KOPT-K1 (cell line): ENCODE data around the gene SNTN.

ENCODE experiments used
- H3K27ac ChIP-seq: fragments of 200-600 bp; sonication (generic); 2 replicates; pipeline ENCODE4 v1.5.1; 2016; ENCODE audit warnings: antibody characterized with exemption, mild to moderate bottlenecking, low read depth, low read length; ENCODE audit not compliant: poor library complexity, severe bottlenecking
- H3K36me3 ChIP-seq: fragments of 200-600 bp; sonication (generic); 2 replicates; pipeline ENCODE4 v1.5.1; 2017; ENCODE audit warnings: antibody characterized with exemption, mild to moderate bottlenecking, low read length, moderate library complexity; ENCODE audit not compliant: insufficient read depth
- H3K9me3 ChIP-seq: fragments of 200-600 bp; sonication (generic); 2 replicates; pipeline ENCODE4 v1.5.1; 2017; ENCODE audit warnings: antibody characterized with exemption, low read length, mild to moderate bottlenecking; ENCODE audit not compliant: insufficient read depth, poor library complexity, severe bottlenecking

SNTN gene

DNA sequence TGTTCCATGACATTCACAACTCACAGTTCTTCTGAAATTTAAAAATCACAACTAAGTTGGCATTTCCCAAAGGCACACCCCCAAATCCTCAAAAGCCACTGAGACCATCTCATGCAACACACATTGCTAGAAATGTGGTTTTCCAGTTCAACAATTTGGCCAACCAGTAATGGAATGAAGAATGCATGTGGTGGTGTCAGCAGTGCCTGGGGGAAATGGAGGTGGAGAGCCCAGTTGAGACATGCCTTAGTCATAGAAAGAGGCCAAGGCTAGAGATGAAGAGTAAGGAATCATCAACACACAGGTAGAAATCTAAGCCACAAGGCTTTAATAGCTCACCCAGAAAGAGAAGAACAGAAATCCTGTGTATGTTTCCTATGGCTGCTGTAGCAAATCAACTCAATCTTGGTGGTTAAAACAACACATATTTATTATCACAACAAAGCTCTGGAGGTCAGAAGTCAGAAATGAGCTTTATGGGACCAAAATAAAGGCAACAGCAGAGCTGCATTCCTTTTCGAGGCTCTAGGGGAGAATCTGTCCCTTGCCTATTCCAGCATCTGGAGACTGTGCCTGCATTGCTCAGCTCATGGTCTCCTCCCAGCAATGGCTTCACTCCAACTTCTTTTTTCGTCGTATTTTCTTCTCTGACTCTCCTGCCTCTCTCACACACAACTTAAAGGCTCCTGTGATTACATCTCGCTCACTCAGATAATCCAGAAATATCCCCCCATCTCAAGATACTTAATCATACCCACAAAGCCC, 54.0 kb downstream of the SNTN start:
- Histone ChIP-seq H3K27ac (no peak overlapping the region), H3K36me3 (no peaks in the 10 kb centered on the region), H3K9me3 (no peaks in the 10 kb centered on the region)

DNA sequence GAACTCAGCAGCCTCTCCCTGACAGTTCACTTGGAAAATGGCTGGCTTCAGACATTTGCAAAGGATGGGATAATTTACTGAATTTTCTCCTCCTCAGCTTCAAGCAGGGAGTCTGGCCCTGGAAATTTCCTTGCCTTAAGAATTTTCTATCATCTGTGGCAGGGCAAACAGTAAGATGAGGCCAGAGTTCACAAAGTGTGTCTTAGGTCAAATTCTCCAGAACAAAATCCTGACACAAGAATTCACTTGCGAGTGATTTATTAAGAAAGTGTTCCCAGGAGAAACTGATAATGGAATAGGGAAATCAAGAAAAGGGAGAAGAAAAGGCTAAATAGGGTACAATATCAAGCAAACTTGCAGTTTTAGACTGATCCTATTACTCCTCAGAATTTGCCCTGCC, 55.3 kb downstream of the SNTN start:
- no peaks in the 10 kb centered on the region for H3K36me3 ChIP-seq
- no peaks in the 10 kb centered on the region for H3K9me3 ChIP-seq
- H3K27ac ChIP-seq = no peak overlapping the region

GRCh38 chr3:63709576-63709975, 57.1 kb downstream of the SNTN start:
- H3K36me3 ChIP-seq = no peaks in the 10 kb centered on the region
- no peak overlapping the region for H3K27ac ChIP-seq

More at GRCh38 chr3:63709576-63709975, 57.1 kb downstream of the SNTN start:
- H3K9me3 ChIP-seq = no peaks in the 10 kb centered on the region
